ENCODE results near the gene KLRF1.

KLRF1 gene

DNA sequence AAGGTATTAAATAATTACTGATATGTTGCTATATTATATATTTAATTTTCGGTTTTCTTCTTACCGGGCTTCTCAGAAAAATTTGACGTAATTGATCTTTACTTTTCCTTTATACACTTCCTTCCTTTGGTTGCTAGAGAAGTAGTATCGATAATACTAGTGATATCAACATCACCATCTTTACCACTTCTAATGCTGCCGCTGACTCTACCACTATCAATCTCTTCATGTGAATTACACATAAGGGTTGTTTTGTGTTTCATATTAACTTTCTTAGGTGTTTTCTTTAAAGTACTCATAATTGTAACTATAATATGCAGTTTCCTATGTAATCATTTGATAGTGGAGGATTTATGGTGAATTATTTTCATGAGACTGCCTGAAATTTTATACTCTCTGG, 30.9 kb upstream of the KLRF1 start:
- TF ChIP-seq, protein P1, sequence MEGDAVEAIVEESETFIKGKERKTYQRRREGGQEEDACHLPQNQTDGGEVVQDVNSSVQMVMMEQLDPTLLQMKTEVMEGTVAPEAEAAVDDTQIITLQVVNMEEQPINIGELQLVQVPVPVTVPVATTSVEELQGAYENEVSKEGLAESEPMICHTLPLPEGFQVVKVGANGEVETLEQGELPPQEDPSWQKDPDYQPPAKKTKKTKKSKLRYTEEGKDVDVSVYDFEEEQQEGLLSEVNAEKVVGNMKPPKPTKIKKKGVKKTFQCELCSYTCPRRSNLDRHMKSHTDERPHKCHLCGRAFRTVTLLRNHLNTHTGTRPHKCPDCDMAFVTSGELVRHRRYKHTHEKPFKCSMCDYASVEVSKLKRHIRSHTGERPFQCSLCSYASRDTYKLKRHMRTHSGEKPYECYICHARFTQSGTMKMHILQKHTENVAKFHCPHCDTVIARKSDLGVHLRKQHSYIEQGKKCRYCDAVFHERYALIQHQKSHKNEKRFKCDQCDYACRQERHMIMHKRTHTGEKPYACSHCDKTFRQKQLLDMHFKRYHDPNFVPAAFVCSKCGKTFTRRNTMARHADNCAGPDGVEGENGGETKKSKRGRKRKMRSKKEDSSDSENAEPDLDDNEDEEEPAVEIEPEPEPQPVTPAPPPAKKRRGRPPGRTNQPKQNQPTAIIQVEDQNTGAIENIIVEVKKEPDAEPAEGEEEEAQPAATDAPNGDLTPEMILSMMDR (conservative IDR thresholded peaks at IDR 0.05; ENCODE audit: low read depth, low read length) = no peak
- no peak for DNase-seq (ENCODE audit: low read depth)
- no peak overlapping the region for H3K4me3 ChIP-seq (ENCODE audit: low read depth, low read length)

DNA sequence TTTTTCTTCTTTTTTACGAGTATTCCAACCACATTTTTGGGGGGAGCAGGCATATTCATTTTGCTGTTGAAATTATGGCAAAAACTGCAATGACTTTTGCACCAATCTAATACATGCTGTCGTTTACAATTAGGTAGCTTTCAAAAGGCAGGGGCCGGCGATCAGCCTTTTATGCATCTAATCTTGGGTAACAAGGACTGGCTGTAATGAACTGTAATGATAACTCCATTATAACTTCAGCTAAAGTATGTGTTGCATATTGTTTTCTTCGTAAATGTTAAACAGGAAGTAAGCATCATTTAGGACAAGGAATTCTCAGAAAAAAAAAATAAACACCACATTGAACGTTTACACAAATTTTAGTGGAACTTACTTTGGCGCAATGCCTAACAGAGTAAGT, 30.3 kb upstream of the KLRF1 start:
- TF ChIP-seq, protein P1 (conservative IDR thresholded peaks at IDR 0.05; ENCODE audit: low read depth, low read length) = no peak
- DNase-seq (ENCODE audit: low read depth) = no peak
- no peak overlapping the region for H3K4me3 ChIP-seq (ENCODE audit: low read depth, low read length)

DNA sequence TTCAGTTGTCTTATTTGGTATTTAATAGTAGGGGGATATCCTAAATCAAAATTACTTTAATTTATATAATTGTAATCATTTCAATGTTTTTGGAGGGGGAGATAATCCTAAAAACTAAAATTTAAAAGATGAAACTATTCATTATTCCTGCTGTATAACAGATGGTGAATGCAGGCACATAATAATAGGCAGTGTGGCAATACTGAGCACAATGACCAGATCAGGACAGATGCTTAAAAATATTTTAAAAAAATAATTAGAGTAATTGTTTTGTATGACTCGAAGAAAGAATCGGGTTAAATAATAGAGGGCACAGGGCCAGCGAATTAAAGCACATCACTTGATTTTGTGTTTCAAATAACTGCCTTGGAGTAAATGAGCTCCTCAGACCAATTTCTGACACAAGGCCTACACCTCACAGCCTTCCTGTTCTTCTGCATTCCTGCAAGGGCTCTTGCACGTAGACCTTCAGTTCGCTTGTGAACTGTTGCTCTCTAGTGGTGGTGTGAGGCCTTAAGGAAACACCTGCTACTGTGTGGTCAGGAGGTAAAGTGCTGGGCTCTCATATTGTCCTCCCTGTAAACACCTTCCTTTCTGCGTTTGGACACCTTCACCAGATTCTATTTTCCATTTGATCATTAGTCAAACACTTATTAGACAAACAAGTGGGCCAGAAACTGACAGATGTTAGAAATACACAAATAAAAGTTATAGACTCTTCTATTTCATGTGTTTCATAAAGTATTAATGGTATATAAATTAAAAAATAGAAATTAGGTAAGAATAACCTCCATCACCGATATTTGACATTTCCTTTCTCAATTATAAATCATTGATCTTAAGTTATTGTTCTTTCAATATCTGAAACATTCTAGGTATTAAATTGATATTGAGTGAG, 29.3 kb upstream of the KLRF1 start:
- no peak overlapping the region for H3K4me3 ChIP-seq (ENCODE audit: low read depth, low read length)
- TF ChIP-seq, protein P1 (conservative IDR thresholded peaks at IDR 0.05; ENCODE audit: low read depth, low read length) = peak; percentile 82
- peak; percentile 93 for DNase-seq (ENCODE audit: low read depth)

DNA sequence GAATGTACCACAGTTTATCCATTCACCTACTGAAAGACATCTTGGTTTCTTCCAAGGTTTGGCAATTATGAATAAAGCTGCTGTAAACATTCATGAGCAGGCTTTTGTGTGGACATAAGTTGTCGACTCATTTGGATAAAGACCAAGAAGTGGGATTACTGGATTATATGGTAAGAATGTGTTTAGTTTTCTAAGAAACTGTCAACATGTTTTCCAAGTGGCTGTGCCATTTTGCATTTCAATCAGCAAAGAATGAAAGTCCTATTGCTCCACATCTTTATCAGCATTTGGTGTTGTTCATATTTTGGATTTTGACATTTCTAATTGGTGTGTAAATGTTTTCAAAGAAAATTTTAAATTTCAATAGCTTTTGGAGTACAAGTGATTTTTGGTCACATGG, 27.3 kb upstream of the KLRF1 start:
- no peak for DNase-seq (ENCODE audit: low read depth)
- H3K4me3 ChIP-seq (ENCODE audit: low read depth, low read length) = no peak overlapping the region
- TF ChIP-seq, protein P1 (conservative IDR thresholded peaks at IDR 0.05; ENCODE audit: low read depth, low read length) = no peak

DNA sequence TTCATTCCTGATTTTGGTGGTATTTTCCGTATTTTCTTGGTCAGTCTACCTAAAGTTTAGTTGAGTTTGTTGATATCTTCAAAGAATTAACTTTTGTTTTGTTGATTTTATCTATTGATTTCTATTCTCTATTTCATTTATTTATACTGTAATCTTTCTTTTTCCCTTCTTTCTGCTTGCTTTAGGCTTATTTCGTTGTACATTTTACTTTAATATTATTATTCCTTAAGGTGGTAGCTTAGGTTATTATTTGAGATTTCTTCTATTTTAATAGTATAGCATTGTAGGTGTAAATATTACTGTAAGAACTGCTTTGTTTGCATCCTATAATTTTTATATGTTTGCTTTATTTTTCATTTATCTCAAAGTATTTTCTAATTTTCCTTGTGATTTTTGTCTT, 21.4 kb upstream of the KLRF1 start:
- TF ChIP-seq, protein P1 (conservative IDR thresholded peaks at IDR 0.05; ENCODE audit: low read depth, low read length) = no peak
- no peak overlapping the region for H3K4me3 ChIP-seq (ENCODE audit: low read depth, low read length)
- no peak for DNase-seq (ENCODE audit: low read depth)

DNA sequence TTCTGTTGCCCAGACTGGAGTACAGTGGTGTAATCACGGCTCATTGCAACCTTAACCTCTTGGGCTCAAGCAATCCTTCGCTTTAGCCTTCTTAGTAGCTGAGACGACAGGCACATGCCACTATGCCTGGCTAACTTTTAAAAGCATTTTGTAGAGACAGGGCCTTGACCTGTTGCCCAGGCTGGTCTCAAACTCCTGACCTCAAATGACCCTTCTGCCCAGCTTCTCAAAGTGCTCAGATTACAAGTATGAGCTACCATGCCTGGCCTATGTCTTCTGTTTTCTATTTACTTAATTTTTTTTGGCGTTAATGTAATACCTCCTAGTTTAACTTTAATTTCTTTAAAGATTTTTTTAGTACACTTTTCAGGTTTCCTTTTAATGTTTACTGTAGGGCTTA, 20.6 kb upstream of the KLRF1 start:
- no peak overlapping the region for H3K4me3 ChIP-seq (ENCODE audit: low read depth, low read length)
- TF ChIP-seq, protein P1 (conservative IDR thresholded peaks at IDR 0.05; ENCODE audit: low read depth, low read length) = no peak
- no peak for DNase-seq (ENCODE audit: low read depth)

DNA sequence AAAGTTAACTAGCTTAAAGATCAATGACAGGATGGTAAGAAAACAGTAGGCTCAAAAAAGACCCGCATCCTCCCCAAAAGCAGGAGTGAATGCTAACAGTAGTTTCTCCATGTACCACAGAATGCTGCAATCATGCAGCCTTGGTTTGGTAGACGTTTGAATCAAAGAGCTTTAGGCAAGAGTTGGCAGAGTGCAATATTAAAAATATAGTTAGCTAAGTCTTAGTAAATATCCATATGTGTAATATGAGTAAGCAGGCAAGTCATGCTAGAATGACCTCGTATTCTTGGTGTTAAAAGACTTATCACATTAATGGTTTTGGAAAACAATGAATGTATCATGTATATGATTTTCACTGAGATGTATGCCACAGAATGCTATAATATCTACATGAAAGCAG, 18.8 kb upstream of the KLRF1 start:
- no peak overlapping the region for H3K4me3 ChIP-seq (ENCODE audit: low read depth, low read length)
- TF ChIP-seq, protein P1 (conservative IDR thresholded peaks at IDR 0.05; ENCODE audit: low read depth, low read length) = no peak
- no peak for DNase-seq (ENCODE audit: low read depth)
